Measurements from ENCODE around the gene LRRK1. TPM values are rescaled to one million over a fixed set of nuclear protein-coding genes. Genes with fewer than 3 reads are reported as not detected.
"Not testable (repeated sequence)": the region's sequence is repeated elsewhere in the genome, so short reads cannot be mapped to it uniquely, and the experiment has no call there.

Gene LRRK1
- total and polyA plus RNA-seq, 11 donors: 1.3 to 12.7 (median 2.1) TPM

GRCh38 chr15:101071651-101072050, 152.5 kb downstream of the LRRK1 start:
- H3K9me3 ChIP-seq: no peaks in the 10 kb centered on the region
- no peak overlapping the region for H3K4me3 ChIP-seq
- peak overlapping the region in 1 of 12 donors; percentile 74 for H3K27ac ChIP-seq
- intact Hi-C loops (cut with DNase I): loop anchor here in 1 of 10 donors (10.0 kb wide), 1 partner anchor 627 kb away; no protein-coding TSS in a partner anchor
- DNase-seq (no peak), ATAC-seq (no peak)
- H3K36me3 ChIP-seq: peaks cover 0 to 14% (median 0%) of the 10 kb centered on the region in 9 donors
- H3K27me3 ChIP-seq: no peaks in the 10 kb centered on the region
- H3K4me1 ChIP-seq: peaks cover 0 to 36% (median 14%) of the 10 kb centered on the region in 12 donors
- TF ChIP-seq CTCF (IDR thresholded peaks at IDR 0.05): no peak
- no peak for TF ChIP-seq POLR2A (IDR thresholded peaks at IDR 0.05)
- 97 to 99% (median 98%) methylated on average over 10 of the region's 10 CpGs for WGBS, 4 donors

GRCh38 chr15:101072235-101072634, 153.1 kb downstream of the LRRK1 start:
- ATAC-seq, H3K9me3 ChIP-seq, H3K4me3 ChIP-seq, H3K27ac ChIP-seq, H3K27me3 ChIP-seq, DNase-seq: not testable (repeated sequence)
- intact Hi-C loops (cut with DNase I): loop anchor here in 1 of 10 donors (10.0 kb wide), 1 partner anchor 627 kb away; no protein-coding TSS in a partner anchor
- H3K36me3 ChIP-seq: peaks cover 0 to 13% (median 0%) of the 10 kb centered on the region in 9 donors
- peaks cover 0 to 36% (median 14%) of the 10 kb centered on the region in 12 donors for H3K4me1 ChIP-seq
- WGBS, 4 donors: 94 to 100% (median 99%) methylated on average over 4 of the region's 4 CpGs

GRCh38 chr15:101077806-101078668, 158.9 kb downstream of the LRRK1 start:
- H3K4me1 ChIP-seq, ATAC-seq, H3K36me3 ChIP-seq, H3K9me3 ChIP-seq, DNase-seq, H3K27ac ChIP-seq, H3K27me3 ChIP-seq, H3K4me3 ChIP-seq: not testable (repeated sequence)
- 87 to 90% (median 89%) methylated on average over 15 of the region's 15 CpGs for WGBS, 4 donors
- intact Hi-C loops (cut with DNase I): loop anchor here in 1 of 10 donors (10.0 kb wide), 1 partner anchor 633 kb away; no protein-coding TSS in a partner anchor

GRCh38 chr15:101078669-101079323, 159.6 kb downstream of the LRRK1 start:
- Histone ChIP-seq H3K4me3 (no peak overlapping the region), H3K27ac (no peak overlapping the region), H3K4me1 (no peaks in the 10 kb centered on the region), H3K27me3 (no peaks in the 10 kb centered on the region), H3K36me3 (no peaks in the 10 kb centered on the region), H3K9me3 (no peaks in the 10 kb centered on the region)
- TF ChIP-seq POLR2A (IDR thresholded peaks at IDR 0.05) (no peak), CTCF (IDR thresholded peaks at IDR 0.05) (no peak)
- DNase-seq (no peak), ATAC-seq (peak in 1 of 4 donors; percentile 24)
- intact Hi-C loops (cut with DNase I): loop anchor here in 1 of 10 donors (10.0 kb wide), 1 partner anchor 634 kb away; no protein-coding TSS in a partner anchor
- 88 to 96% (median 93%) methylated on average over 4 to 16 of the region's 16 CpGs for WGBS, 4 donors

GRCh38 chr15:101081900-101082299, 162.7 kb downstream of the LRRK1 start:
- TF ChIP-seq POLR2A (IDR thresholded peaks at IDR 0.05): no peak
- no peak for TF ChIP-seq CTCF (IDR thresholded peaks at IDR 0.05)
- Histone ChIP-seq H3K4me1 (no peaks in the 10 kb centered on the region), H3K36me3 (no peaks in the 10 kb centered on the region), H3K9me3 (no peaks in the 10 kb centered on the region), H3K4me3 (no peak overlapping the region), H3K27me3 (no peaks in the 10 kb centered on the region), H3K27ac (no peak overlapping the region)
- ATAC-seq: no peak
- intact Hi-C loops (cut with DNase I): loop anchor here in 1 of 10 donors (10.0 kb wide), 1 partner anchor 67 kb away; no protein-coding TSS in a partner anchor
- DNase-seq: no peak
- 96 to 98% (median 97%) methylated on average over 9 of the region's 9 CpGs for WGBS, 4 donors
